22Rv1 (cell line): Measurements from ENCODE around the gene ASTN1.

ENCODE experiments used
- CTCF ChIP-seq: fragments of 450-650 bp; IDR thresholded peaks from 2 replicates; pipeline ENCODE4 v1.5.1; 2017; ENCODE audit warnings: mild to moderate bottlenecking
- ZFX ChIP-seq: fragments of 450-650 bp; IDR thresholded peaks from 2 replicates; pipeline ENCODE4 v1.6.1; 2017; ENCODE audit warnings: antibody characterized with exemption, borderline replicate concordance

GRCh38 chr1:177092001-177092400, 72.5 kb downstream of the ASTN1 start:
- TF ChIP-seq CTCF: no peak
- TF ChIP-seq ZFX: no peak
